COLO829 (cell line): ENCODE data around the gene BRF1.
A peak's percentile ranks its signal among the peaks of the same experiment; 100 is the strongest.

ENCODE experiments used
- DNase-seq: peaks from one replicate; pipeline ENCODE4 v3.0.0; 2012; ENCODE audit warnings: low spot score

Gene BRF1

GRCh38 chr14:105260959-105261358 is 39.8 kb downstream of the BRF1 start:
- DNase-seq, result no peak

GRCh38 chr14:105258846-105259245 is 42.0 kb downstream of the BRF1 start:
- no peak for DNase-seq

- no peak for DNase-seq
Measured at GRCh38 chr14:105257464-105257863, 43.3 kb downstream of the BRF1 start.

DNA sequence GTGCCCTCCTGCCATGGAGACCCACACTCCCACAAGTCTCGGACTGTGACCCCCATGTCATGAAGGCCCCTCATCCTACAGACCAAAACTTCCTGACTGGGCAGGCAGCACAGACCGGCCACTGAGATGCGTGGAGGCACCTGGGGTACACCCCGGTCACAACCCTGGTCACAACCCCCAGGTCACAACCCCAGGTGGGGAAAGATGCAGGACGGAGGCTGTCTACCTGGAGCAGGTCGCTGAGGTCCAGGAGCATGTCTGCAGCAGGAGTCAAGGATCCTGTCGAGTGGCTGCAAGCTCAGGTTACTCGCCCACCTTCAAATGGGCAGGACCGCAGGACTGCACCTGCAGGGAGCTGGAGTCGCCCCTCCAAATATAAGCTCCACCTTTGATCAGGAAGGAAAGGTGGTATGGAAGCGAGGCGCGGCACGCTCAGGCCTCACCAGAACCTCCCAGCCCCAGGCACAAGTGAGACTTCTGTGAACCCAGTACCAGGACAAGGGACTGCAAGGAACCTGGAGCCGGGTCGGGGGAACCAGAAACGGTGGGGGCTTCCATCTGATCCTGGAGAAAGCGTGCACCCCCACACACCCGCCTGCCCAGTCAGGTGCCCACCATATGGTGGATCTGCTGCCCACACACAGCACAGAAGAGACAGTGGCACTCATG is 44.4 kb downstream of the BRF1 start:
- no peak for DNase-seq

- DNase-seq, result no peak
Measured at GRCh38 chr14:105255021-105255507, 45.7 kb downstream of the BRF1 start.

GRCh38 chr14:105253329-105253682 is 47.5 kb downstream of the BRF1 start:
- DNase-seq, result no peak

DNA sequence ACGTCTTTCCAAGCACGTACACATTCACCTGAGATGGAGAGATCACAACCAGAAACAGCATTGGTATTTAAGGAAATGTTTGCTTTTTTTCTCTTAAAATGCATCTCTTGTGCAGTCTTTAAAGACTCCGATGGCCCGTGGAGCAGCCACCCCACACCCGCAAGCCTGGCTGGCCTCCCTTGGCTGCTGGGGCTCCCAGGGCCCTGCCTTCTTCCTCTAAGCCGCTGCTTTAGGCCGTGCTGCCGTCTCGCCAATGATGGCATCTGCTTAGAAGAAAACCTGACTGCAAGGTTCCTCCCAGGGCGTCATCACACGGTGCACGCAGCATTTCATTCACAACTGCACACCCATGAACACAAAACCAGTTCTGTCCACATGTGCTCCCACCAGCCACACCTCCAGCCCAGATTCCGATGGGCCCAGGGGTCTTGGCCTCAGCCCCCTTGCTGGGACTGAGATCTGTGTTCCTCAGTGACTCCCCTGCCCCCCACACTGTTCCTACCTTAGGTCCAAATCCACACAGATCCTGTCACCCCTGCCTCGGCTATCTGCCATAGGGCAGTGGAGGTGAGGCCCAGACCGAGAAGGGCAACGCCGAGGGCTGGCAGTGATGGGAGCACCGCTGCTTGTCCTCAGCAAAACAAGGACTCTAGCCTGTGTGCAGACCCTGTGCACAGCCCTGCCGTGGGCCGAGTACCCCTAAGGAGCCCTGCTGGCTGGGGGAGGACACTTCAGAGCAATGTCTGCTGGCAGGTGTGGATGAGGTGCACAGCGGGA is 48.1 kb downstream of the BRF1 start:
- no peak for DNase-seq

GRCh38 chr14:105251920-105252319 is 48.9 kb downstream of the BRF1 start:
- no peak for DNase-seq

- no peak for DNase-seq
Measured at GRCh38 chr14:105250986-105251385, 49.8 kb downstream of the BRF1 start.

DNA sequence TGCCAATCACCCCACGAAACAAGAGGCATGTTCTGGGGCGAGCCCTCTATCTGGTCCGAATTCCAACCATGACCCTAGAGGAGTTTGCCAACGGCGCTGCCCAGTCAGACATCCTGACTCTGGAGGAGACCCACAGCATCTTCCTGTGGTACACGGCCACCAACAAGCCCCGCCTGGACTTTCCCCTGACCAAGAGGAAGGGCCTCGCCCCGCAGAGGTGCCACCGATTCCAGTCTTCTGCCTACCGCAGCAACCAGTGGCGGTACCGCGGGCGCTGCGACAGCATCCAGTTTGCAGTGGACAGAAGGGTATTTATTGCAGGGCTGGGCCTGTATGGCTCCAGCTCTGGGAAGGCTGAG is 50.8 kb downstream of the BRF1 start:
- DNase-seq, result no peak

- DNase-seq, result no peak
Measured at GRCh38 chr14:105249182-105250007, 51.4 kb downstream of the BRF1 start.

GRCh38 chr14:105248368-105249181 is 52.2 kb downstream of the BRF1 start, which contains the start of gene BTBD6:
Gene BTBD6, plus strand, starts transcription at chr14:105248533. Its CDS starts 179 bp downstream, at chr14:105248712.
- peak; percentile 70 for DNase-seq

GRCh38 chr14:105247715-105248367 is 53.0 kb downstream of the BRF1 start:
- no peak for DNase-seq

DNA sequence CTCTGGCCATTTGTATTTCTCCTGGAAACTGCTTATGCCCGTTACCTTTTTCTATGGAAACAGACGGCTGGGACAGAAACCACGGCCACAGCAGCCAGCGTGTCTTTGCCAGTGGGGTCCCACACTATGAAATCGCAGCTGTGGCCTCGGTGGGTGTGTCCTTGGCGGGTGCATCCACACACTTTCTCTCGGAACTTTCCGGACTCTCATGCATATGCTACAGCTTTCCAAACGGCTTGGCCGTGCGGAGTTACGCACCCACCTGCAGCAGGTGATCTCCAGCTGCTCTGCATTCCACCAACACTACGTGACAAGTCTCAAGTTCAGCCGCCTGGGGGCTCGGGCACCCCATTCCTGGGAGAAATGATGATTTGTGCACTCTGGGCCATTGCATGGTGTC is 53.8 kb downstream of the BRF1 start:
- no peak for DNase-seq

DNA sequence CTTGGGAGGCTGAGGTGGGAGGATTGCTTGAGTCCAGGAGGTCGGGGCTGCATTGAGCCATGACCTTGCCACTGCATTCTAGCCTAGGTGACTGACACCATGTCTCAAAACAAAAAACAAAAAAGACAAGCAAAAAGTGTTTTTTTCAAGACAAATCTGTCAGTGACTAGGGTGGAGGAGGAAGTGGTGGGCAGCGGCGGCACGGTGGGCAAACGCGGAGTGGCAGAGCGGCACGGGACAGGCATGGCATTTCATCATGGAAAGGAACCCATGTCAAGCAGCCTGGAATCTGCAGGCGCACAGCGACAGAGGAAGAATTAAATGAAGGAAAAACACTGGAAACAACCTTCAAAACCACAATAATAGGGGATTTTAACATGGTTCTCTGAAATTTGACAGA is 56.5 kb downstream of the BRF1 start:
- no peak for DNase-seq

DNA sequence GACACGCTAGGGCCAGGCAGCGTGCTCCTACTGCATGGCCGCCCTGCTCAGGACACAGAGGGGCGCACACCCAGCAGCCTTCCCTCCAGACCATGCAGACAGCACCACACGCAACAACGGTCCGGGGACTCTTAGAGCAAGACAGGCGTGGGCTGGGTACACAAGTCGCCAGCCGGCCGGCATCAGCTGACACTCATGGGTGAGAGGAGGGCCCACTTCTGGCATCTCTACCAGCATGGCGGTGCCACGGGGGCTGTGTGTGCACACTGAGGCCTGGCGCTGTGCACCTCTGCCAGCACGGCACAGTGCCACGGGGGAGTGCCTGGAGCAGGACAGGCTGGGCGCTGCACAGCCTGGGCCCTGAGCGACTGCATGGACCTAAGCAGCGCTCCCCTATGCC is 59.2 kb downstream of the BRF1 start:
- no peak for DNase-seq

- DNase-seq, result no peak
Measured at GRCh38 chr14:105240811-105241576, 59.8 kb downstream of the BRF1 start.

DNA sequence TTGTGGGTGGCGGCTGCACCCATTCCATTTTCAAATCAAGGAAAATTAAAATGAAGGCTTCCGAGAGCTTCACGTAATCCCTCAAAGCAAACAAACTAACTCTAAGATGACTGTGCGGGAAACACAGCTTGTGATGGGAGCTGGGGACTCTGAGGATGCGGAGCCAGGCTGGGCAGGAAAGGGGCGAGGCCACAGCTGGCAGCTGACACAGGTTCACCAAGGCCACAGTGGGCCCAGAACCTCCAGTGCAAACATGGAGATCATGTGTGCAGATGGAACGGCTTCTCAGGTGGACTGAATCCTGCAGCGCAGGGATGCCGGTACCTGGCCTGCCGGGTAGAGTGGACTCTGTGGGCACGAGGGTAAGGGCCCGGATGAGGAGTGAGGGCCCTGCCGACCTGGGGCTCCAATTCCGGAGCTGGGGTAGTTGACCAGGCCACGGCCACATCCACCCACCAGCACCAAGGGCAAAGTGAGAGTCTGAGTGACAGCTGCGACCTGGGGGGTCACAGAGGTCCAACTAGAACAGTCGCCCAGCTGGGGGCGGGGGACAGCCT is 71.6 kb downstream of the BRF1 start:
- DNase-seq, result no peak

DNA sequence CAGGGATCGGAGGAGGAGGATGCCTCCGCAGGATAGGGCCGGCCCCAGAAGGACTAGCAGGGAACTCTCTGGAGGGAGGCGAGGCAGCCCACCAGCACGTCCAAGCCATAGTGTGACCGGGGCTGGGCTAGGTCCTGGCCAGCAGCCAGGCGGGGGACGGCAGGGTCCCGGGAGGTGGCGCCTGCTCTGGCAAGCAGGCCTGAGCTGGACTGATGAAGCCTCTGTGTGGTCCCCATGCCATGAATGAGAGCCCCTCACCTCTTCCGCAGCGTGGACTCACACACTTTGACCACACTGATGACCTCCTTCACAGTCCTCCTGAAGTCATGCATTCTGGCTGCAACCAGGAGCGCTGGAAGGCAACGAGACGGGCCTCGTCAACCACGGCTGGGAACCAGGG is 72.2 kb downstream of the BRF1 start:
- no peak for DNase-seq

- DNase-seq, result no peak
Measured at GRCh38 chr14:105227346-105227745, 73.5 kb downstream of the BRF1 start.
